OCI-LY3 (cell line): ENCODE results near the gene MGAT5B.

Source experiments
- EZH2phosphoT487 ChIP-seq: fragments of 200-600 bp; shearing (Covaris generic); IDR thresholded peaks from 2 replicates; pipeline ENCODE4 v1.6.1; 2018; ENCODE audit warnings: antibody characterized with exemption, mixed run types, low read depth
- TF ChIP-seq, protein P1 (sequence below): fragments of 200-600, 300-600 bp; sonication (generic); IDR thresholded peaks from 2 replicates; pipeline ENCODE4 v1.5.1; 2014; ENCODE audit warnings: antibody characterized with exemption, low read length, low read depth

DNA sequence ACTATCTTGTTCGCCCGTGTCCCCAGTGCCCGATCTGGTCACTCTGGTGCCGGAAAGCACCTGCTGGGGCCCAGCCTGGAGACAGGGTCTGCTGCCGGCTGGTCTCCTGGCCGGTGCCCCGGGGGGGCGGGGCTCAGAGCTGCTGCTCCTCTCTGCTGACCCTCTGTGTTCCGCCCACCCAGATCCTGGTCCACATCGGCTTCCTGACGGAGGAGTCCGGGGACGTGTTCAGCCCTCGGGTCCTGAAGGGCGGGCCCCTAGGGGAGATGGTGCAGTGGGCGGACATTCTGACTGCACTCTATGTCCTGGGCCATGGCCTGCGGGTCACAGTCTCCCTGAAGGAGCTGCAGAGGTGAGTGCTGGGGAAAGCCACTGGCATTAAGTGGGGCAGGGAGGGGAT, 37.6 kb downstream of the MGAT5B start:
- TF ChIP-seq, protein P1, sequence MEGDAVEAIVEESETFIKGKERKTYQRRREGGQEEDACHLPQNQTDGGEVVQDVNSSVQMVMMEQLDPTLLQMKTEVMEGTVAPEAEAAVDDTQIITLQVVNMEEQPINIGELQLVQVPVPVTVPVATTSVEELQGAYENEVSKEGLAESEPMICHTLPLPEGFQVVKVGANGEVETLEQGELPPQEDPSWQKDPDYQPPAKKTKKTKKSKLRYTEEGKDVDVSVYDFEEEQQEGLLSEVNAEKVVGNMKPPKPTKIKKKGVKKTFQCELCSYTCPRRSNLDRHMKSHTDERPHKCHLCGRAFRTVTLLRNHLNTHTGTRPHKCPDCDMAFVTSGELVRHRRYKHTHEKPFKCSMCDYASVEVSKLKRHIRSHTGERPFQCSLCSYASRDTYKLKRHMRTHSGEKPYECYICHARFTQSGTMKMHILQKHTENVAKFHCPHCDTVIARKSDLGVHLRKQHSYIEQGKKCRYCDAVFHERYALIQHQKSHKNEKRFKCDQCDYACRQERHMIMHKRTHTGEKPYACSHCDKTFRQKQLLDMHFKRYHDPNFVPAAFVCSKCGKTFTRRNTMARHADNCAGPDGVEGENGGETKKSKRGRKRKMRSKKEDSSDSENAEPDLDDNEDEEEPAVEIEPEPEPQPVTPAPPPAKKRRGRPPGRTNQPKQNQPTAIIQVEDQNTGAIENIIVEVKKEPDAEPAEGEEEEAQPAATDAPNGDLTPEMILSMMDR: no peak
- no peak for TF ChIP-seq EZH2phosphoT487
